ENCODE data around the gene PARP11. TPM values are rescaled to one million over a fixed set of nuclear protein-coding genes. Genes with fewer than 3 reads are reported as not detected.

The PARP11 gene
- total RNA-seq, 4 donors from 2014 or later = 4.1 to 6.4 (median 4.8) TPM

DNA sequence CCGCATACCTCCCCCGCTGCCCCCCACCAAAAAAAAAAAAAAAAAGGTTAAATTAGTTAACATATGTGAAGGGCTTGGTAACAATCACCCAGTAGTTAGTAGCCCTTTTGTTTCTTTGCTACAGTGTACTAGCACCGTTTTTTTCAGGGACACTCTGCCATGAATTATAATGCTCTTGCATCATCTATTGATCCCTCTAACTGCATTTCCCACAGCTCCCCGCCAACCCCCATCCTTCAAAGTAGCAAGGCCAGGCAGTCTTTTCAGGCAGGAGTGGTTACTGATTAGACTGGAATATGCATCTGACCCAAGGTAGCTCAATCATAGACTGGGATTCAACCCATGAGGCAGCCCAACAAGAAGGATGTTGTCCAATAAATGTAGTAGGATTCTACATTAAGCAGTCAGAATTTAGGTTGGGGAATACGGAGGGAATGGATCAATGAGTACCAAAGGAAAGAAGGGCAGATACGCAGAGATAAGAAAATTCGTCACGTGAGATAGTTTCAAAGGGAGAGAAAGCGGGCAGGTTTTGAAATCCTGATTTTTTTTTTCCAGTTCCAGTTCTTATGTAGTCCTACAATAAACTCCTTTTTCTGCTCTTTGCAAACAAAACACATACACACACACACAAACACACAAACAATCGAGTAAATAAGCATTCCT, 80.4 kb downstream of the PARP11 start:
- no peak overlapping the region for H3K27ac ChIP-seq (replicated peaks in 1 of 4)
- TF ChIP-seq, protein P1, sequence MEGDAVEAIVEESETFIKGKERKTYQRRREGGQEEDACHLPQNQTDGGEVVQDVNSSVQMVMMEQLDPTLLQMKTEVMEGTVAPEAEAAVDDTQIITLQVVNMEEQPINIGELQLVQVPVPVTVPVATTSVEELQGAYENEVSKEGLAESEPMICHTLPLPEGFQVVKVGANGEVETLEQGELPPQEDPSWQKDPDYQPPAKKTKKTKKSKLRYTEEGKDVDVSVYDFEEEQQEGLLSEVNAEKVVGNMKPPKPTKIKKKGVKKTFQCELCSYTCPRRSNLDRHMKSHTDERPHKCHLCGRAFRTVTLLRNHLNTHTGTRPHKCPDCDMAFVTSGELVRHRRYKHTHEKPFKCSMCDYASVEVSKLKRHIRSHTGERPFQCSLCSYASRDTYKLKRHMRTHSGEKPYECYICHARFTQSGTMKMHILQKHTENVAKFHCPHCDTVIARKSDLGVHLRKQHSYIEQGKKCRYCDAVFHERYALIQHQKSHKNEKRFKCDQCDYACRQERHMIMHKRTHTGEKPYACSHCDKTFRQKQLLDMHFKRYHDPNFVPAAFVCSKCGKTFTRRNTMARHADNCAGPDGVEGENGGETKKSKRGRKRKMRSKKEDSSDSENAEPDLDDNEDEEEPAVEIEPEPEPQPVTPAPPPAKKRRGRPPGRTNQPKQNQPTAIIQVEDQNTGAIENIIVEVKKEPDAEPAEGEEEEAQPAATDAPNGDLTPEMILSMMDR (IDR thresholded peaks at IDR 0.05) = no peak
- no peak for TF ChIP-seq EP300 (IDR thresholded peaks at IDR 0.05)
- no peak for TF ChIP-seq POLR2AphosphoS5 (IDR thresholded peaks at IDR 0.05)
- no peak for TF ChIP-seq POLR2A (IDR thresholded peaks at IDR 0.05; ENCODE audit: low read depth)
- no peaks in the 10 kb centered on the region for H3K27me3 ChIP-seq
- no peak for DNase-seq (ENCODE audit: extremely low spot score)
- H3K9me3 ChIP-seq = peaks cover 0 to 4% (median 0%) of the 10 kb centered on the region in 4 donors
- intact Hi-C loops (cut with DNase I) = no loop called here
- no peak overlapping the region for H3K4me3 ChIP-seq
- no peaks in the 10 kb centered on the region for H3K4me1 ChIP-seq
- WGBS = 92% methylated on average over 10 of the region's 10 CpGs
- H3K36me3 ChIP-seq = peaks cover 0 to 3% (median 0%) of the 10 kb centered on the region in 4 donors

DNA sequence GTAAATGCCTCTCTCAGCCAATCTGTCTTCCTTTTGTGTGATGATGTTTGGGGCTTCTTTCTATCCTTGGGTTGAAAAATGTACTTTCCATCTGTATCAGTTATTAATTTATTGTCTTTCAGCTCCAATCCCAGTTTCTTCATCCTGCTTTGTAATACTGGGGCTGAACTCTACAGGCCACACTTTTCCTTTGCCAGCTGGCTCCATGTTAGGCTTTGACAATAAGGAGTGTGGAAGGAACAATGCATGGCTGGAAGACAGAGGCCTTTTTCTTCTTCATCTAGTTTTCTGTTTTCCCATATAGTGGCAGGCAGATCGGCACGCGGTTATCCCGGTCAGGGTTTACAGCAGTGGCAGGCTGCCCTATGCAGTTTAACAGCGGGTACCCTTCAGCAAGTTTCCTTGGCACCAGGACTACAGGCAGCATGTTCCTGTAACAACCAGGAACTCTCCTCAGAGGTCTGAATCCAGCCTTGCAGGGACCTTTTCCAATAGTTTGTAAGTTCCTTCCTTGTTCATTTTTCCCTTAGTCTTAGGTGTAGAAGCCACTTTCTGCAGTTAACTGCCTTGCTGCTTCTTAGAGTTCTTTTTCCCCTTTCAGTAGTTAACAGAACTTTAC, 81.8 kb downstream of the PARP11 start:
- no peak overlapping the region for H3K4me3 ChIP-seq
- no peaks in the 10 kb centered on the region for H3K4me1 ChIP-seq
- WGBS = 90% methylated on average over 5 of the region's 5 CpGs
- no peaks in the 10 kb centered on the region for H3K27me3 ChIP-seq
- intact Hi-C loops (cut with DNase I) = no loop called here
- no peak for DNase-seq (ENCODE audit: extremely low spot score)
- TF ChIP-seq EP300 (IDR thresholded peaks at IDR 0.05) = no peak
- TF ChIP-seq POLR2A (IDR thresholded peaks at IDR 0.05; ENCODE audit: low read depth) = no peak
- TF ChIP-seq, protein P1 (IDR thresholded peaks at IDR 0.05) = no peak
- TF ChIP-seq POLR2AphosphoS5 (IDR thresholded peaks at IDR 0.05) = no peak
- no peak overlapping the region for H3K27ac ChIP-seq (replicated peaks in 1 of 4)
- H3K36me3 ChIP-seq = no peaks in the 10 kb centered on the region
- peaks cover 0 to 4% (median 0%) of the 10 kb centered on the region in 4 donors for H3K9me3 ChIP-seq

DNA sequence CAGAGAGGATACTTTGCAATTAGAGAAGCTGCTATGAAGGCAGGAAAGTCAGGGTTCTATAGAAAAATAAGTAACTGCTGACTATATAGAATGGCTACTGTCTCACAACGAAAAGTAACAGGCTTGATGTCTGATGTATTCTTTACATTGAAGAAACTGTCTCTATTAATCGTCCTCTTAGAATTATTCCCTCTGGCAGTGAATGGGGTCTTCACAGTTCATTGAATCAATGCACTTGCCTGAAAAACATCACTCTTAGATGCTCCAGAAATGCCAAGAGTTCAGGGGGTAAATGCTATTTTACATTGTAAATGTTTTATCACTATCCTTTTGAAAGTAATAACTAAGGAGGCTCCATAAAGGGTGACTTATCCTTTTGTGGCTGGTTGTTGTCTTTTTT, 82.6 kb downstream of the PARP11 start:
- intact Hi-C loops (cut with DNase I) = no loop called here
- 80% methylated on average over 2 of the region's 2 CpGs for WGBS
- no peak overlapping the region for H3K4me3 ChIP-seq
- H3K9me3 ChIP-seq = peaks cover 0 to 4% (median 0%) of the 10 kb centered on the region in 4 donors
- TF ChIP-seq, protein P1 (IDR thresholded peaks at IDR 0.05) = no peak
- TF ChIP-seq POLR2A (IDR thresholded peaks at IDR 0.05; ENCODE audit: low read depth) (no peak), EP300 (IDR thresholded peaks at IDR 0.05) (no peak), POLR2AphosphoS5 (IDR thresholded peaks at IDR 0.05) (no peak)
- no peaks in the 10 kb centered on the region for H3K36me3 ChIP-seq
- no peak overlapping the region for H3K27ac ChIP-seq (replicated peaks in 1 of 4)
- H3K4me1 ChIP-seq = no peaks in the 10 kb centered on the region
- no peaks in the 10 kb centered on the region for H3K27me3 ChIP-seq
- no peak for DNase-seq (ENCODE audit: extremely low spot score)

DNA sequence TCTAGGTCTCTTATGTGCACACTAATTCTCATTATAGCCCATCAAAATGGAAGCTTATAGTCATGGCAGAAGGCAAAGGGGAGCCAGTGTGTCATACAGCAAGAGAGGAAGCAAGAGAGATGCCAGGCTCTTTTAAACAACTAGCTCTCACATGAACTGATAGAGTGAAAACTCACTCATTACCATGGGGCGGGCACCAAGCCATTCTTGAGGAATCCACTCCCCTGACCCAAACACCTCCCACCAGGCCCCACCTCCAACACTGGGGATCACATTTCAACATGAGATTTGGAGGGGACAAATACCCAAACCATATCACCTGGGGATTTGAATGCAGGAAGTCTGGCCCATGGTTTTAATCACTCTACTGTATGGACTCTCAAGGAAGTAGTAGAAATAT, 83.4 kb downstream of the PARP11 start:
- TF ChIP-seq POLR2AphosphoS5 (IDR thresholded peaks at IDR 0.05) (no peak), POLR2A (IDR thresholded peaks at IDR 0.05; ENCODE audit: low read depth) (no peak), EP300 (IDR thresholded peaks at IDR 0.05) (no peak)
- TF ChIP-seq, protein P1 (IDR thresholded peaks at IDR 0.05) = no peak
- H3K27me3 ChIP-seq = no peaks in the 10 kb centered on the region
- peaks cover 0 to 4% (median 0%) of the 10 kb centered on the region in 4 donors for H3K9me3 ChIP-seq
- no peak overlapping the region for H3K27ac ChIP-seq (replicated peaks in 1 of 4)
- no peaks in the 10 kb centered on the region for H3K4me1 ChIP-seq
- no peak for DNase-seq (ENCODE audit: extremely low spot score)
- no peak overlapping the region for H3K4me3 ChIP-seq
- WGBS = 69% methylated on average over 1 of the region's 1 CpG
- intact Hi-C loops (cut with DNase I) = no loop called here
- no peaks in the 10 kb centered on the region for H3K36me3 ChIP-seq
